HG02623 (cell line): Measurements from ENCODE around the gene RABGAP1L.

Source experiments
- ATAC-seq: cut with Tn5 transposase; IDR thresholded peaks from one replicate; pipeline ENCODE4 v1.9.1; 2021; ENCODE audit warnings: moderate library complexity; ENCODE audit not compliant: unreplicated experiment

Gene RABGAP1L

DNA sequence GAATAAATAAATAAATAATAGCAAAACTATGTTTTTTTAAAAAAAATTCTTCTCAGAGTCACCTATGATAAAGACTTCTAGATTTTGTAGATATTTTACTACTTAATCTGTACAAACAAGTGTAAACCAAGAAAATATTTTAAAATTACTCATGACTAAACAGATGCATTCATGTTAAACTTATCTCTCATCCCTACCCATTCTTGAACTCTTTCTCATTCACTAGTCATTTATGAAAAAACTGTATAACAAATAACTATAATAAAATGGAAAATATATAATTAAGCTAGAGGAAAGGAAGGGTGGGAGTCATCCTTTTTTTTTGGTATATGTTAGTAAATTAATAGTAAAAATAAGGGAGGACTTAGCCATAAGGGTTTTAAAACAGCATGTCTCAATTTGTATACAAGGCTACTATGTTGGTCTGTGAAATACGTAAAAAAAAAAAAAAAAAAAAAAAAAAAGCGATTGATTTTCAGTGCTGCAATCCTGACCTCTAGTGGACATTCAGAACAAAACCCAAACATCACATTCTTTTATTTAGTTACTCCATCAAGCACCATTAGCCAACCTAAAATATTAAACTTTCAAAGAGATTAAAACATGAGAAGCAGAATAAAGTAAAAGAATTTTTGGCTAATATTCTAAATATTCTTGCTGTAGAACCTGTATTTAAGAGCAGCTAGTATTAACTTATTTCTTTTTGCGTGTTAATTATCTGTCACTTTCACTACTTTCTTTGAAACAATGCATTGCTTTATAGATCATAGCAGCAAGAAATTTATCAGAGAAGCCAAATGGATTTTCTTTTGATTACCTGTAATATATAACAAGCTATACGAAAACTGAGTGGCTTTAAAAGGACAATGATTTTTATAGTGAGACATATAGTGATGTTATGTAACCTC, 584.6 kb downstream of the RABGAP1L start:
- ATAC-seq, result no peak

DNA sequence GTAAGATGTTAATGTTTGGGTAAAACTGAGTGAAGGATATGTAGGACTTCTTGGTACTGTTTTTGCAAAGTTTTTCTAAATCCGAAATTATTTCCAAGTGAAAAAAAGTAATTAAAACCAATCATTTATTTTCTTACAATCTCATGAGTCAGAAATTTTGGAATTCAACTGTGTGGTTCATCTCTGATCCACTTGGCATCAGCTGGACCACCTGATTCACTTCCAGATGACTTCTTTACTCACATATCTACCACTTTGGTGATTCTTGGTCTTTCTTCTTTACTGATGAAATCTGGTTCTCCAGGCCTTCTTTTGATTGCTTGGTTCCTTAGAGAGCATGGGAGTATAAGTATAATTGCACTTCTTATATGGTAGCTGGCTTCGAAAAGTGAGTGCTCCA, 585.6 kb downstream of the RABGAP1L start:
- ATAC-seq, result no peak

DNA sequence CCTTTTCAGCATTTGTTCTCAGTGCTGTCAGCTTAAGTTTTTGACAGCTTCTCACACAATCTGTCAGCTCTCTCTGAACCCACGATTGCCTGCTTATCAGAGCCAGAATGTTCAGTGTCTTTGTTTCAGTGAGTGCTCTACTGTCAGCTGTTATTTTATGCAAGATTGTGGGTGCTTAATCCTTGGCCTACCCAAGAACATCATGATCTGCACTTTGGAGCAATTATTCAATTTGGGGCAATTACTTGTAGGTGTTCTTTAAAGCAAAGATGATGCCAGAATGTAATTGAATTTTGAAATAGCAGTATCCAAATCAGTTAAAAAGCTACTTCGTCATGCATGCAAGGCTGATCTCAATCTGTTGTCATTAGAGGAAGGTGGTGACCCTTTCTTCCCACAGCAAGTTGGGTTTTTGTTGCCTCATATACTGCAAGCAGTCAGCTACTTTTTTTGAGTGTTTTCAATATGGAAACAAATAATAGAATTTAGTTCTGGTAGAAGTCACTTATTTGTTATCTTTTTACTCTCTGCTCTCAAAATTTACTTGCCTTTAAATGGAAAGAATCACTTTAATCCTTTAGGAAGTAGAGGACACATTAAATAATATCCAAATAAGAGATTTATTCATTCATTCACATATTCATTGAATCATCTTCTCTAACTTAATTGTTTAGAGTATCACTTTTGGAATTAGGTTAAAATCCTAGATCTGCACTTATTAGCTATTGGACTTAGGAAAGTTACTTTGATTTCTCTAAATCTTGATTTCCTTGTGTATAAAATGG, 586.9 kb downstream of the RABGAP1L start:
- ATAC-seq, result no peak

DNA sequence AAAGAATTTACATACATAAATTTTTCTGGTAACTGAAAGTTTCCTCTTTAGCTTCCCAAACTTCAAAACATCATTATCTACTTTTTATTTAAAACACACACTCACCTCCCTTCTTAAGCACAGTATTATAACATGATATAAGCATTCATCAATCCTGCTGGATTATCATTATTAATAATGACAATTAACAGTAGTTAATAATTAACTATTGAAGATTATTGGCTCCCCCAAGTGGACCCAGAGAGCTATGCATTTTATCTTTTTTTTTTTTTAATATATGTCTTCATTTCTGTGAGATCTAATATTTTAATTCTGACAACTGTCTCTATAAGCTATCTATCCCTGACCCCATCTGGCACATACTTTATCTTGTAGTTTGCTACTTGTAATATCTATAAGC, 588.3 kb downstream of the RABGAP1L start:
- ATAC-seq, result no peak

DNA sequence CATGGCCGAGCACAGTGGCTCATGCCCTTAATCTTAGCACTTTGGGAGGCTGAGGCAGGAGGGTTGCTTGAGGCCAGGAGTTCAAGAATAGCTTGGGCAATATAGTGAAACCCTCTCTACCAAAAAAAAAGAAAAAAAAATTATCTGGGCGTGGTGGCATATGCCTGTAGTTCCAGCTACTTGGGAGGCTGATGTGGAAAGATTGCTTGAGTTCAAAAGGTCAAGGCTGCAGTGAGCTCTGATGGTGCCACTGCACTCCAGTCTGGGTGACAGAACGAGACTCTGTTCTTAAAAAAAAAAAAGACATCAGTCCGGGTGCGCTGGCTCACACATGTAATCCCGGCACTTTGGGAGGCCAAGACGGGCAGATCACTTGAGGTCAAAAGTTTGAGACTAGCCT, 589.3 kb downstream of the RABGAP1L start:
- no peak for ATAC-seq

DNA sequence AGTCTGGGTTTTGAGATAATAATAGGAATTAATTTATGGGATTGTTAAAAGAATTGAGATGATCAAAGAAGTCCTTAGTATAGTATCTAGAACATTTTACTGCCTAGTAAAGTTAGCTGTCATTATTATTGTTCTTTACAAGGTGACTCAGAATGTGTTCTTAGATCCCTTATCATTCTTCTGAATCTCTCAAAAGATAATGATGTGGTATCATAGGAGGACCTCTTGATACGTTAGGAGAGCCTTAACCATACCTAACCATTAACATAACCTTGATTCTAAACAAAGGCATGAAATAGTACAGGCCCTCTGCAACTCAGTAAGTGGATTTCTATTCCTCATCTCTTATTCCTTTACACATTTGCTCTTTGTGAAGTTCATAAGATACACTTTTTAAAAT, 593.8 kb downstream of the RABGAP1L start:
- no peak for ATAC-seq

DNA sequence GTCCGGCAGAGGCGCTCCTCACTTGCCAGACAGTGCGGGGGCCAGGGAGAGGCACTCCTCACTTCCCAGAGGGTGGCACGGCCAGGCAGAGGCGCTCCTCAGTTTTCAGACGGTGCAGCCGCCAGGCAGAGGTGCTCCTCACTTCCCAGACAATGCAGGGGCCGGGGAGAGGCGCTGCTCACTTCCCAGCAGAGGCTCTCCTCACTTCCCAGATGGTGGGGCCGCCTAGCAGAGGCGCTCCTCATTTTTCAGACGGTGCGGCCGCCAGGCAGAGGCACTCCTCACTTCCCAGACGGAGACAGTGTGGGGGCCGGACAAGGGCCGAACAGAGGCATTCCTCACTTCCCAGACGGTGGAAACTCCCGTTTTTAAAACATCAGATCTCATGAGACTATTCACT, 602.0 kb downstream of the RABGAP1L start:
- ATAC-seq, result no peak

DNA sequence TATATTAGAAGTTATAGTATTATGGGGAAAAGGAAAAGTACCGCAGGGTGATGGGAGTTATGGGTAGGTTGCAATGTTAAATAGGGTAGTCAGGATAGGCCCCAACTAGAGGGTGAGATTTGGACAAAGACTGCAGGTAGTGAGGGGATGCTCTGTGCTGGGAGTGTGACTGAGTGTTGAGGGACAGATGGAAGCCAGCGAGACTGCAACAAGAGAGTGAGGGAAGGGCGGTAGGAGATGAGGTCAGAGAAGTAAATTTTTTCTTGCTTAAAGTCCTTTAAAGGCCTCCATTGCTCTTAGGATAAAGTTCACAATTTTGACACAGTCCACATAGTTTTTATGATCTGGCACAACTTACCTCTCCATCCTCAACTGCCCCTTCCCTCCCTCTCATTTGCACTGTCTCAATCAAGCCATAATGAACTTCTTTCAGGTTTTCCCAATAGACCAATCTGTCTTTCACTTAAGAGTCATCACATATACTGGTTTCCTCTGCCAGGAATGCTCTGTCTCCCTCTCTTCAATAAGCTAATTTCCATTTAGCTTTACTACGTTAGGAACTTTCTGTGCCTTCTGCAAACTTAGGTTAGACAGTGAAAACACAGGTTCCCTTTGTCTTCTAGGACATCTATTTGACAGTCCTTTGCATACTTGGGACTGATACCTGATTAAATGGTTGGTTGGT, 602.7 kb downstream of the RABGAP1L start:
- ATAC-seq, result no peak

DNA sequence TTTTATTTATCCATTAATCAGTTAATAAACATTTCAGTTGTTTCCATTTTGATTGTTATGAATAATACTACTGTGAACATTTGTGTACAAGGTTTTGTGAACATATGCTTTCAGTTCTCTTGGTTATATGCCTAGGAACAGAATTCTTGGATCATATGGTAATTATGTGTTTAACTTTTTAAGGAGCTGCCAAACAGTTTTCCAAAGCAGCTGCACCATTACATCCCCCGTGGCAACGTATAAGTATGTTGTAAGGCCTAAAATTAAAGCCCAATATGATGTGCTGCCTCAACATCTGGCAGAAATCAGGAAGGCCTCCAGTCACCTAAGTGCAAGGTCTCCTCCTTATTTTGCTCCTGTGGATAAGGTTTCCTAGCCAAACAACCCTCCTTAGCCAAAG, 604.9 kb downstream of the RABGAP1L start:
- ATAC-seq, result no peak

DNA sequence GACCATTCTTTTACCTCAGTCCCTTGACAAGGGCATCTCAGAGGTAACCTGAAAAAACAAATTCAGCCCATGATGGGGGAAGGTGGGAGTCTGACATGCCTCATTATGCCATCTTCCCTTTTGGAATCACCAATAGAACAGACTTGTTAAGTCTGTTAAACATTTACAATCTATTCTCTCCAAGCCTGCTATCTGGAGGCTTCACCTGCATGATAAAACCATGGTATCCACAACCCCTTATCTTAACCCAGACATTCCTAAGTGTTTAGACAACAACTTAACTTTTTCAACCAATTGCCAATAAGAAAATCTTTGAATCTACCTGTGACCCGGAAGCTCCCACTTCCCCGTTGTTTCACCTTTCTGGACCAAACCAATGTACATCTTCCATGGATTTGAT, 607.4 kb downstream of the RABGAP1L start:
- ATAC-seq, result no peak

DNA sequence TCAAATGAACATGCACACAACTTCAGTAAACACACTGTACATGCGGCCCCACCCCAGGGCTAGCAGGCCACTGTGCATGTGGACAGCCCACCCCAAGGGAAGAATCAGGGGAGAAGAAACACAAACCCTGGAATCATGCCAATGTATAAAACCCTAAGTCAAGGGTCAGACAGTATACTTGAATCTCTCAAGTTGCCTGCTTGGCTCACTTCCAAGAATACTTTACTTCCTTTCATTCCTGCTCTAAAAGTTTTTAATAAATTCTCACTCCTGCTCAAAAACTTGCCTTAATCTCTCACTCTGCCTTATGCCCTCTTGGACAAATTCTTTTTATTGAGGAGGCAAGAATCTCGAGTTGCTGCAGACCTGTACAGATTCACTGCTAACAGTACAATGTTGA, 609.2 kb downstream of the RABGAP1L start:
- ATAC-seq, result no peak

DNA sequence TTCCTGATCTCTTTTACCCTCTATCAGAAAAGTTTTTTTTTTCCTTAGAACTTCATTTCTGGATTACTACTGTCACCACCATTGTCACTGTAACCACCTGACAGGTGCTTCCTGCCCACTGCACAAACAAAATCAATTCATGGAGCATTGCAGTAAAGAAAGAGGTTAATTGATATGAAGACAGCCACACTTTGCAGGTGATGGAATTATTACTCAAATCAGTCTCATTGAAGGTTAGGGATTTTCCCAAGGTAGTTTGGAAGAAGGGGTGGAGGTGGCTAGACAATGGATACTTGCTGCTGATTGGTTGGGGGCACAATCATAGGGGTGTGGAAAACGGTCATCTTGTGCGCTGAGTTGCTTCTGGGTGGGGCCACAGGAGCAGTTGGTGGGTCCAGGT, 609.6 kb downstream of the RABGAP1L start:
- ATAC-seq, result no peak

DNA sequence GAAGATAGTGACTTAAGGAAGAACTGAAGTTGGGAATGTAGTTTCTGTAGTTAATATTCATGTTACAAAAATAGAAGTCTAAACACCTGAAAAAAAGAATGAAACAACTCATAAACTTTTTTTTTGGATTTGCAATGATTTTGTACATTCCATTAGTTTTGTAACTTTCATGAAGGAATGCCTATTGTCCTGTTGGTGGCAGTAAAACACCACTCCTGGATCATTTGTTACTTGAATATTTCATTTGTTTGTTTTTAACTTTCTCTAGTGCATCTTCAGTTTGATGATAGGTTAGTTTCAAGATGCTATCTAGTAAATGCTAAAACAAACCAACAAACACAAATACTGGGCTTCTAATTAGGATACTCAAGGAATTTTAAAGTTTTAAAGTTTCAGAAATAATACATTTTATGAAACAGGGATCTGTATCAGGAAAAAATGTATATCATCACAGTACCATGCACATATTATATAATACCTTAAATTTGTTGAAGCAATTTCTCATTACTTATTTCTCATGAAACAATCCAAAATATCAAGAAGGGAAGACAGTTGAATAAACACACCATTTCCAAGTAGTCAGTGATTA, 610.7 kb downstream of the RABGAP1L start:
- ATAC-seq, result no peak

DNA sequence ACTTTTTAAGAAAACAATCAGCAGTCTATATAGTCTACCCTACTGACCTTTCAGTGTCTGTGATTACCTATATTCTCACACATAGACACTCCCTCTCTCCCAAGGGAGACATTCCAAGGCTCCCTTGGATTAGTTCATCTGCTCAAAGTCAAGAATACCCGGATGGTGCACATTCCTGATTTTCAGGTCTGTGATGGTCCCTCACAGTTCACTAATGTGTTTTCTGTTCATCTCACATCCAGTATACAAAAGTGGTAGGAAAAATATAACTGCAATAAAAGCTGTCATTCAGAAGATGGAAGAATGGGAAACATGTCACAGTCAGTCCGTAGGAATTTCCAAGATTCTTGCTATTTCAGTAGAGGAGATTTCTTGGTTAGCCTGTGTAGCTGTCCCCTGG, 616.3 kb downstream of the RABGAP1L start:
- ATAC-seq, result no peak

DNA sequence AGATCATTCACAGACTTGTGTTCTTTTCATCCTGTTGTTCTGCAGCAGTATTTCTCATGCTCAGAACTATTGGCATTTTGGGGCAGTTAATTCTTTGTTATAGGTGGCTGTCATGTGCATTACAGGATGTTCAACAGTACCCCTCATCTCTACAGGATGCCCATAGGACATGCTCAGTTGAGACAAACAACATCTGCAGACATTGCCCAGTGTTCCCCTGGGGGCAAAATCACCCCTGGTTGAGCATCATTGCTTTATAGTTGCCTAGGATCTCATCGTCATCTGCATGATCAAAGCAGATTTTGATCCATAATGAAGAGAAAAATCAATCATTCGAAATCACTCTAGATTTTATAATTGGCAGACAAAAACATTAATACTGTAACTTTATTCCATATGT, 617.9 kb downstream of the RABGAP1L start:
- ATAC-seq, result no peak

DNA sequence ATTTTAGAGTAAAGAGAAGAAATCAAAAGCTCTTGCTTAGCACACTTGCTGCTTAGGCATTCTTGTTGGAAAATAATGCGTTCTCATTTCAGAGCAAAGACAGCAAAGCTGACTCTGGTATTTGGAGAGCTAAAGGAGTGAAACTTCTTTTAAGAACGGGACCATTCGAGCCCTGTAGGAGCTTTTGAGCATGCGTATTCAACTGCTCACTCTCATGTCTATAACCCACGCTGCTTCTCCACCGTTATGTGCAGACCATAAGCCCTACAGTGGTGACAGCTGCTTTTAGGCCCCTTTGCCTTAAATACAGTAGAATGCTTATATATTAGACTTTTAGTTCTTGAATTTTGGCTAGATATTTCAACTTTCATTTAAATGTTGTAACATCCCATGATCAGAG, 626.2 kb downstream of the RABGAP1L start:
- no peak for ATAC-seq

DNA sequence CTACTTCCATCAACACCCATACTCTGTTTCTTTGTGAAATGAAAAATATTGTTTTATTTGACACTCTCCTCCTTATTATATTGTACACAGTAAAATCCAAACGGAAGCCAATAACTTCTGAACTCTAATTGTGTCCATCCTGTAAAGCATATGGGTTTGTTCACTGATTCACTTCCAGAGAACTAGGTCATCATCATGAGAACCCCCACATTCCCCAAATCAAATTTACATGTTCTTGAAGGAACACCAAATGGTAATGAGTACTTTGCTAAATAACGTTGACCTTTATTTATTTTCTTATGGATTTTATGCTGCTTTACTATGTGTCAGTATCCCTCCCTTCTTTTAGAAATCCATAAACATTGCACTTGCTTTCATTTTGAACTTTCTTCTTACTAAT, 627.0 kb downstream of the RABGAP1L start:
- no peak for ATAC-seq

DNA sequence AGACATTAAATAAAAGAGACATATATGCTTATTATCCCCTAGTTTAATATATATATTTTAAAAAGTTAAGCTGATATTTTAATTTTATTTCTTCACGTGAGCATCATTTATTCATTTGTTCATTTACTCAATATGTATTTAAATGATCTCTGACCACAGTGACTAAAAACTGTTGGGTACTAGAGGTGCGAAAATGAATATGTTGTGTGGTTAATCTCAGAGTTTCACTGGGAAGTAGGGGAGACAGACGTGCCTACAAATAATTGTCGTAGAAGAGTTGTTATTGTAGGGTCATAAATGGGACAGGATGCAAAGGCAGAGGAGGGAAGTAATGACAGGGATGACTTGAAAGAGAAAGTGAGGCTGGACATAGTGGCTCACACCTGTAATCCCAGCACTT, 627.4 kb downstream of the RABGAP1L start:
- ATAC-seq, result peak; percentile 61

DNA sequence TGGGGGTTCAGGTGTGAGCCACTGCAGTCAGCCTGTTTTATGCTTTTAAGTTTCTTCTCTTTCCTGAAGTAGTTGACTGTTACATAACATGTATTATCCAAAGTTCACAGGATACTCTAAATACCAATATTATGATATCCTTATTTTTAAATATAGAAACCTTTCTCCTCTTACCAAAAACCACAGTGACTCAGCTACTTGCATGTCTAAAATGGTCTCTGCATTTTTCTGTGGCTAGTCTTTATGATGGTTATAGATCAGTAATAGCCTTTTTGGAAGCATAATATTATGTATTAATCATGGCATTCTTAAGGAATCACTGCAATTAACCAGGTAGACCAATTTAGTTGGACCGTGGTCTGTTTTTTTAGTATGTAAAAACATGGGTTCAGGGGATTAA, 629.7 kb downstream of the RABGAP1L start:
- no peak for ATAC-seq

DNA sequence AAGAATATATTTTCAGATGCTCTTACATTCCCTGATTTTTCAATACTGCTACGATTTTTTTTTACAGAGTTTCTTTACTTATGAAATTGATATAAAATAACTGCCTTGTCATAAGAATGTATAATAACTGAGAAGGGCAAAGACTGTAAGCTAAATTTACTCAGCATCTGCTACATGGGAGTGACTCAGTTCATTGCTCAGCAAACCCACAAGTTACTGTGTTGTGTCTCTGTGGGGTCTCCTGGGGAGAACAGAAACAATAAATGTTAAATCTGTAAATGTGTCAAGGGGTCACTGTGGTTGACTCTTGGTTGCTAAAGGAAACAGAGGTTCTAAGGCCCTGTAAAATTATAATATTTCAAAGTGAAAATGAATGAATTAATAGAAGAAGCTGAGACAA, 630.1 kb downstream of the RABGAP1L start:
- peak; percentile 56 for ATAC-seq

DNA sequence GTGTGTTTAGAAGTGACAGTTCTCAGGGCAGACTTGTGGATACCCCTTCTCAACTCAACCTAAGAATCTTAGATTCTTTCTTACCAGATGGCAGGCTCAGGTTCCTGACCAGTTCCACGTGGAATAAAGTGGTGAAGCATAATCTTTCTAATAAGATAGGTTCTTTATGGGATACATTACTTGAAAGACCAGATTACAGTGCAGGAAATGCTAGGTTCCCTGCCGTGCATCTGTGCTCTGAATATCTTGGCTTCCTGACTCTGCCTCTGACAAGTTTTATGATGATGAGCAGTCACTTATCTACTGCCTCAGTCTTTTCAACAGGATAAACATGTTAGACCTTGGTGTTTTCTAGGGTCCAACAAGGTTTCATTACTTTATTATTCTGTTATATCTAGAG, 632.5 kb downstream of the RABGAP1L start:
- ATAC-seq, result no peak
